ENCODE measurements around the gene TACR1.

GRCh38 chr2:75177427-75177826, 21.9 kb downstream of the TACR1 start:
- TF ChIP-seq CTCF (IDR thresholded peaks at IDR 0.05; ENCODE audit: control extremely low read depth in 1 of 3, insufficient read depth in 1 of 3, low read depth in 1 of 3, low read length in 3 of 3) = no peak
- TF ChIP-seq YY1 (IDR thresholded peaks at IDR 0.05; ENCODE audit: low read depth, low read length) = no peak

Measured in H1 (cell line).